GM12892 (cell line): ENCODE data around the gene HIP1.
"Not testable (repeated sequence)": the region's sequence is repeated elsewhere in the genome, so short reads cannot be mapped to it uniquely, and the experiment has no call there.

Source experiments
- POLR2A ChIP-seq: IDR thresholded peaks from 2 replicates; pipeline ENCODE4 v1.6.1; 2011; ENCODE audit warnings: low read depth, low read length, control low read depth
- POLR2AphosphoS5 ChIP-seq: IDR thresholded peaks from 2 replicates; pipeline ENCODE4 v1.6.1; 2011; ENCODE audit warnings: low read depth, low read length, control low read depth
- TAF1 ChIP-seq: IDR thresholded peaks from 2 replicates; pipeline ENCODE4 v1.6.1; 2011; ENCODE audit warnings: low read depth, mild to moderate bottlenecking, control low read depth, low read length, borderline replicate concordance

DNA sequence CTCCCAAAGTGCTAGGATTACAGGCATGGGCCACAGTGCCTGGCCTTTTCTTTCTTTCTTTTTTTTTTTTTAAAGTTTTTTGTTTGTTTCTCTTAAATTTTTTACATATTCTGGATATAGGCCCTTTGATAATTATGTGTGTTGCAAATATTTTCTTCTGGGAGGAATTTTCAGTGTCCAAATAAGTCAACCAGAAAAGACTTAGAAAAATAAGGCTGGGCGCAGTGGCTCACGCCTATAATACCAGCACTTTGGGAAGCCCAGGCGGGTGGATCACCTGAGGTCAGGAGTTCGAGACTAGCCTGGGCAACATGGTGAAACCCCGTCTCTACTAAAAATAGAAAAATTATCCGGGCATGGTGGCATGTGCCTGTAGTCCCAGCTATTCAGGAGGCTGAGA, 11.4 kb downstream of the HIP1 start:
- not testable (repeated sequence) for TF ChIP-seq TAF1, POLR2A, POLR2AphosphoS5
